Heart right ventricle (tissue), 16 donors: Measurements from ENCODE around the gene PYDC1. TPM values are rescaled to one million over a fixed set of nuclear protein-coding genes. Genes with fewer than 3 reads are reported as not detected.

ENCODE experiments used
- ATAC-seq, 8 donors: fragments of 200-7000 bp; cut with Tn5 transposase; one replicate each; pipeline ENCODE4 v1.9.1; 2020; ENCODE audit warnings: mild to moderate bottlenecking in 8 of 8, moderate library complexity in 8 of 8, moderate number of reproducible peaks in 1 of 8
- DNase-seq, 2 donors: peaks; one replicate each; pipeline ENCODE4 v3.0.0-alpha.2; 2020
- H3K27ac ChIP-seq, 10 donors: fragments of 200-600 bp; sonication (generic) in 2 of 10; one replicate each; pipeline versions ENCODE4 v1.5.0 to v1.8.0; 2020 to 2022; ENCODE audit warnings: mild to moderate bottlenecking in 3 of 10
- H3K27me3 ChIP-seq, 7 donors: fragments of 200-600 bp; one replicate each; pipeline ENCODE4 v1.8.0; 2021 to 2022; ENCODE audit warnings: mild to moderate bottlenecking in 2 of 7
- H3K36me3 ChIP-seq, 9 donors: fragments of 200-600 bp; sonication (generic) in 1 of 9; one replicate each; pipeline versions ENCODE4 v1.5.0 to v1.8.0; 2020 to 2022; ENCODE audit warnings: mild to moderate bottlenecking in 2 of 9
- H3K4me1 ChIP-seq, 9 donors: fragments of 200-600 bp; sonication (generic) in 1 of 9; one replicate each; pipeline versions ENCODE4 v1.5.0 to v1.8.0; 2020 to 2022; ENCODE audit warnings: mild to moderate bottlenecking in 4 of 9
- H3K4me3 ChIP-seq, 10 donors: fragments of 200-600 bp; sonication (generic) in 2 of 10; one replicate each; pipeline versions ENCODE4 v1.5.0 to v1.8.0; 2020 to 2022; ENCODE audit warnings: mild to moderate bottlenecking in 7 of 10, moderate library complexity in 2 of 10
- H3K9me3 ChIP-seq, 11 donors: fragments of 200-600 bp in 10 of 11; sonication (generic) in 2 of 11; one replicate each; pipeline versions ENCODE4 v1.5.0 to v1.8.0; 2013 to 2022; ENCODE audit warnings: mild to moderate bottlenecking in 2 of 11, control low read depth in 1 of 11, moderate library complexity in 1 of 11
- CTCF ChIP-seq, 9 donors: fragments of 200-600 bp; sonication (generic) in 2 of 9; IDR thresholded peaks; one replicate each; pipeline versions ENCODE4 v1.5.0 to v1.8.0; 2021 to 2022; ENCODE audit warnings: antibody characterized with exemption in 9 of 9, mild to moderate bottlenecking in 5 of 9, moderate library complexity in 1 of 9
- WGBS, 2 donors: extraction: QIAGEN DNeasy Blood & Tissue Kit; methylation state at CpG; one replicate each; pipeline ENCODE4 v1.1.7; 2013; ENCODE audit warnings: inconsistent platforms in 1 of 2; 5-methylcytosine and 5-hydroxymethylcytosine counted together
- intact Hi-C, 10 donors: fragments of 100-400 bp; cut with DNase I; formaldehyde crosslinking; loops; one replicate each; pipeline versions ENCODE4 v1.11.1 to v1.14.2; 2022
- polyA plus RNA-seq, 2 donors: library from polyadenylated mRNA; stranded (reverse); fragments of 200-250 nt; gene quantifications; one replicate each; pipeline ENCODE4 v1.2.3, GENCODE V29; 2013
- total RNA-seq, 10 donors: library from RNA; stranded (reverse); fragmentation: NEBNext Ultra II Directional in 3 of 10; extraction: Animal tissue kit (Norgen Biotek cat#: 25700) in 3 of 10; gene quantifications; one replicate each; pipeline versions ENCODE4 v1.2.1 to v1.2.4, GENCODE V29; 2021 to 2023
- donor health status: Arrhythmogenic right ventricular cardiomyopathy.
- donor health status: ischemic (EF 13 %, LVEDD 7.1; RV severe dilation, severe dysfunction).
- donor health status: healthy with polysubstance abuse.
- donor health status: DM: no; HTN: yes; CAD: no.
- donor health status: DM: no; HTN: no; CAD: no.
- donor health status: ischemic (EF 25% LVEDD 6.9; RV normal size, moderate dysfunction).
- donor health status: ischemic (EF 25% LVEDD 5.7; RV mildly dilated, moderate dysfunction).
- donor health status: healthy.
- donor health status: DM: yes; HTN: yes; CAD: no.
- donor health status: Ischemic cardiomyopathy.
- donor health status: ischemic (EF 35%, LVEDD 5.7; RV mildly dilated, moderate dysfunction).
- donor health status: nonischemic (EF 11% LVEDD 7.7; RV severe dilation, severe dysfunction).
- donor health status: DM: yes; HTN: yes; CAD: no.
- donor health status: PGD.
- donor health status: ischemic (EF 29% LVEDD 5.4; RV normal size, mild dysfunction).
- donor health status: nonischemic (EF 23%, LVEDD 6.1; RV moderate dilation, normal function).

PYDC1 gene
- total and polyA plus RNA-seq, 12 donors: not detected

- no peaks in the 10 kb centered on the region for H3K9me3 ChIP-seq
- no peaks in the 10 kb centered on the region for H3K27me3 ChIP-seq
- intact Hi-C loops: no loop called here
- no peaks in the 10 kb centered on the region for H3K36me3 ChIP-seq
- H3K4me1 ChIP-seq: peaks cover 0 to 10% (median 0%) of the 10 kb centered on the region in 9 donors
- H3K4me3 ChIP-seq: no peak overlapping the region
- ATAC-seq: no peak
- 74 to 77% methylated on average over 2 of the region's 2 CpGs for WGBS, 2 donors
- no peak for DNase-seq
- TF ChIP-seq CTCF (IDR thresholded peaks at IDR 0.05): no peak
- H3K27ac ChIP-seq: no peak overlapping the region
These were observed 48.1 kb downstream of the PYDC1 start for GRCh38 chr16:31168848-31169247.

GRCh38 chr16:31167315-31167714 is 49.6 kb downstream of the PYDC1 start:
- WGBS, 2 donors: 87 to 94% methylated on average over 8 of the region's 8 CpGs
- no peak for TF ChIP-seq CTCF (IDR thresholded peaks at IDR 0.05)
- ATAC-seq (no peak), DNase-seq (no peak)
- Histone ChIP-seq H3K36me3 (no peaks in the 10 kb centered on the region), H3K4me3 (no peak overlapping the region), H3K9me3 (no peaks in the 10 kb centered on the region), H3K4me1 (peaks cover 0 to 10% (median 0%) of the 10 kb centered on the region in 9 donors), H3K27me3 (no peaks in the 10 kb centered on the region), H3K27ac (no peak overlapping the region)
- intact Hi-C loops: no loop called here

Other genes with a start within 250 kb of the PYDC1 start
- gene HSD3B7, start 231.9 kb downstream of the PYDC1 start, total RNA-seq: 10 to 100 TPM in 1 of 10 donors, 1 to 10 TPM in 9; 3.3 to 13.3 (median 5.3) TPM
- 10 to 100 TPM in 1 of 2 donors, 1 to 10 TPM in 1; 6.8 to 12.2 TPM for gene HSD3B7, start 231.9 kb downstream of the PYDC1 start, polyA plus RNA-seq
- gene STX1B, start 206.5 kb downstream of the PYDC1 start, total RNA-seq: 1 to 10 TPM in 6 of 10 donors, under 1 TPM in 4; 0.20 to 2.3 (median 1.1) TPM
- gene STX1B, start 206.5 kb downstream of the PYDC1 start, polyA plus RNA-seq: under 1 TPM; 0.07 to 0.29 TPM
- 10 to 100 TPM; 31.8 to 53.8 (median 38.6) TPM for gene STX4, start 183.6 kb downstream of the PYDC1 start, total RNA-seq
- gene STX4, start 183.6 kb downstream of the PYDC1 start, polyA plus RNA-seq: 10 to 100 TPM; 76.9 to 89.2 TPM
- 1 to 10 TPM; 3.6 to 8.2 (median 4.5) TPM for gene ZNF668, start 142.9 kb downstream of the PYDC1 start, total RNA-seq
- gene ZNF668, start 142.9 kb downstream of the PYDC1 start, polyA plus RNA-seq: 1 to 10 TPM; 7.2 to 7.6 TPM
- 10 to 100 TPM in 3 of 10 donors, 1 to 10 TPM in 7; 7.5 to 12.0 (median 8.7) TPM for gene ZNF646, start 142.7 kb downstream of the PYDC1 start, total RNA-seq
- 1 to 10 TPM; 2.7 to 7.6 TPM for gene ZNF646, start 142.7 kb downstream of the PYDC1 start, polyA plus RNA-seq
- gene PRSS53, start 128.2 kb downstream of the PYDC1 start, total RNA-seq: 1 to 10 TPM in 1 of 10 donors, under 1 TPM in 9; 0.21 to 1.4 (median 0.50) TPM
- gene PRSS53, start 128.2 kb downstream of the PYDC1 start, polyA plus RNA-seq: 1 to 10 TPM in 1 of 2 donors, under 1 TPM in 1; 0.46 to 2.9 TPM
- gene VKORC1, start 122.3 kb downstream of the PYDC1 start, total RNA-seq: 10 to 100 TPM; 27.0 to 68.1 (median 31.8) TPM
- gene VKORC1, start 122.3 kb downstream of the PYDC1 start, polyA plus RNA-seq: 100 to 1,000 TPM in 1 of 2 donors, 10 to 100 TPM in 1; 46.2 to 139 TPM
- gene BCKDK, start 108.7 kb downstream of the PYDC1 start, total RNA-seq: 10 to 100 TPM; 62.8 to 90.9 (median 74.7) TPM
- 10 to 100 TPM; 26.1 to 57.2 TPM for gene BCKDK, start 108.7 kb downstream of the PYDC1 start, polyA plus RNA-seq
- 10 to 100 TPM; 51.9 to 79.9 (median 66.0) TPM for gene KAT8, start 99.5 kb downstream of the PYDC1 start, total RNA-seq
- gene KAT8, start 99.5 kb downstream of the PYDC1 start, polyA plus RNA-seq: 100 to 1,000 TPM in 1 of 2 donors, 10 to 100 TPM in 1; 56.3 to 107 TPM
- under 1 TPM in 4 of 10 donors, not detected in 6; 0.15 to 0.57 (median 0.25) TPM for gene PRSS8, start 81.4 kb downstream of the PYDC1 start, total RNA-seq
- gene PRSS8, start 81.4 kb downstream of the PYDC1 start, polyA plus RNA-seq: under 1 TPM in 1 of 2 donors, not detected in 1; 0.09 TPM
- 1 to 10 TPM in 6 of 10 donors, under 1 TPM in 4; 0.30 to 3.1 (median 1.3) TPM for gene PRSS36, start 67.1 kb downstream of the PYDC1 start, total RNA-seq
- 1 to 10 TPM; 1.2 to 3.4 TPM for gene PRSS36, start 67.1 kb downstream of the PYDC1 start, polyA plus RNA-seq
- gene FUS, start 37.0 kb downstream of the PYDC1 start, total RNA-seq: 100 to 1,000 TPM; 127 to 174 (median 140) TPM
- gene FUS, start 37.0 kb downstream of the PYDC1 start, polyA plus RNA-seq: 100 to 1,000 TPM; 116 to 240 TPM
- gene PYCARD, start 14.4 kb downstream of the PYDC1 start, total RNA-seq: 10 to 100 TPM in 2 of 10 donors, 1 to 10 TPM in 8; 1.7 to 26.1 (median 2.8) TPM
- gene PYCARD, start 14.4 kb downstream of the PYDC1 start, polyA plus RNA-seq: 10 to 100 TPM in 1 of 2 donors, 1 to 10 TPM in 1; 8.3 to 13.9 TPM
- 1 to 10 TPM in 6 of 10 donors, under 1 TPM in 4; 0.61 to 4.8 (median 1.2) TPM for gene TRIM72, start 3.0 kb downstream of the PYDC1 start, total RNA-seq
- 1 to 10 TPM in 1 of 2 donors, under 1 TPM in 1; 0.51 to 1.2 TPM for gene TRIM72, start 3.0 kb downstream of the PYDC1 start, polyA plus RNA-seq
- gene ITGAM, start 42.8 kb upstream of the PYDC1 start, total RNA-seq: 10 to 100 TPM in 2 of 10 donors, 1 to 10 TPM in 8; 1.2 to 24.1 (median 3.2) TPM
- 1 to 10 TPM; 1.8 to 3.4 TPM for gene ITGAM, start 42.8 kb upstream of the PYDC1 start, polyA plus RNA-seq
- gene ITGAX, start 138.0 kb upstream of the PYDC1 start, total RNA-seq: 10 to 100 TPM in 1 of 10 donors, 1 to 10 TPM in 7, under 1 TPM in 2; 0.79 to 18.5 (median 2.2) TPM
- 1 to 10 TPM; 1.3 to 1.6 TPM for gene ITGAX, start 138.0 kb upstream of the PYDC1 start, polyA plus RNA-seq
- under 1 TPM in 1 of 10 donors, not detected in 9; 0.39 TPM for gene ITGAD, start 176.2 kb upstream of the PYDC1 start, total RNA-seq
- under 1 TPM in 1 of 2 donors, not detected in 1; 0.01 TPM for gene ITGAD, start 176.2 kb upstream of the PYDC1 start, polyA plus RNA-seq
- gene COX6A2, start 211.2 kb upstream of the PYDC1 start, total RNA-seq: 1,000 to 10,000 TPM in 8 of 10 donors, 100 to 1,000 TPM in 2; 615 to 1,697 (median 1,335) TPM
- gene COX6A2, start 211.2 kb upstream of the PYDC1 start, polyA plus RNA-seq: 1,000 to 10,000 TPM; 1,540 to 9,450 TPM
- 1 to 10 TPM; 1.9 to 5.4 (median 2.7) TPM for gene ZNF843, start 225.7 kb upstream of the PYDC1 start, total RNA-seq
- 1 to 10 TPM in 1 of 2 donors, under 1 TPM in 1; 0.22 to 1.5 TPM for gene ZNF843, start 225.7 kb upstream of the PYDC1 start, polyA plus RNA-seq
- gene ARMC5, start 242.4 kb upstream of the PYDC1 start, total RNA-seq: 1 to 10 TPM; 3.8 to 7.8 (median 6.4) TPM
- gene ARMC5, start 242.4 kb upstream of the PYDC1 start, polyA plus RNA-seq: 10 to 100 TPM in 1 of 2 donors, 1 to 10 TPM in 1; 8.4 to 11.9 TPM